ENCODE results near the gene FBXO3.
"Not testable (repeated sequence)": the region's sequence is repeated elsewhere in the genome, so short reads cannot be mapped to it uniquely, and the experiment has no call there.

Gene FBXO3

DNA sequence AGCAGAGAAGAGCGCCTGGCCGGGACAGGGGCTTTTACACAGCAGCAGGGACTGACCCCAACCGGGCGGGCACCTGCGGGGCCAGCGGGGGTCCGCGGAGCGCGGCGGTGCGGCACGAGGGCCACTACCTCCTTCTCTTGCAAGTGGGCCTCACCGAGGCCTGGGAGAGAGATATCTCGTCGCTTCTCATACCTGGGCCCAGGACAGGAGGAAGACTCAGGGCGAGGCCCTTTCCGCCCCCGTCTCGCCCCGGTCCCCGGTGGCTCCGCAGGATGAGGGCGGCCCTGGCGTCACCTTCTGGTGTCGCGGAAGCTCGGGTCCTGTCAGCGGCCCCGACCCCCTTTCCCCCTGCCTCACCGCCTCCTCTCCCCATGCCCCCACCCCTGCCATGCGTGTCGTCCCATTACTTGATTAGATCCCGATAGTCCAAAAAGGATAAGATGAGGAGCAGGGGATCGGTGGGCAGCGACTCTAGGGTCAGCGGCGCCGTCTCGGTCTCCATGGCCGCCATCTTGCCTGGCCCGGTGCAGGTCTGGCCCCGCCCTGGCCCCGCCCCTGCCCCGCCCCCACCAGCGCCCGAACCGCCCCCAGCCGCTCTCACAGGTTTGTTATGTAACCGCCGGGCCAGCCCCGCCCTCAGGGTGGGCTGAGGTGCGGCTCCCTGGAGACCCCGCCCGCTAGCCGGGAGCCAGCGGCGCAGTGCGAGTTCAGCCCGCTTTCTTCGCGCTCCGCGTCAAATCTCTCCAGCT is at the start of gene FBXO3:
TSS of gene FBXO3 (minus strand) at position 534 of the 749 bp plus-strand sequence. CDS start at position 511, 23 bp downstream.
- peak within 1 kb of the TSS; percentile 93 for H3K4me3 ChIP-seq (ENCODE audit: low read depth, low read length)
- DNase-seq (ENCODE audit: low read depth) = peak; percentile 79
- no peak for TF ChIP-seq CTCF (conservative IDR thresholded peaks at IDR 0.05; ENCODE audit: low read depth, low read length)

DNA sequence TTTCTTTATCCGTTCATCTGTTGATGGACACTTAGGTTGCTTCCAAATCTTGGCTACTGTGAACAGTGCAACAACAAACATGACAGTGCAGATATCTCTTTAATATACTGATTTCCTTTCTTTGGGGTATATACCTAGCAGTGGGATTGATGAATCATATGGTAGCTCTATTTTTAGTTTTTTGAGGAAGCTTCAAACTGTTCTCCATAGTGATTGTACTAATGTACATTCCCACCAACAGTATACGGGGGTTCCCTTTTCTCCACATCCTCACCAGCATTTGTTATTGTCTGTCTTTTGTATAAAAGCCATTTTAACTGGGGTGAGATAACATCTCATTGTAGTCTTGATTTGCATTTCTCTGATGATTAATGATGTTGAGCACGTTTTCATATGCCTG is 48.7 kb upstream of the FBXO3 start:
- not testable (repeated sequence) for H3K4me3 ChIP-seq (ENCODE audit: low read depth, low read length); DNase-seq (ENCODE audit: low read depth)

DNA sequence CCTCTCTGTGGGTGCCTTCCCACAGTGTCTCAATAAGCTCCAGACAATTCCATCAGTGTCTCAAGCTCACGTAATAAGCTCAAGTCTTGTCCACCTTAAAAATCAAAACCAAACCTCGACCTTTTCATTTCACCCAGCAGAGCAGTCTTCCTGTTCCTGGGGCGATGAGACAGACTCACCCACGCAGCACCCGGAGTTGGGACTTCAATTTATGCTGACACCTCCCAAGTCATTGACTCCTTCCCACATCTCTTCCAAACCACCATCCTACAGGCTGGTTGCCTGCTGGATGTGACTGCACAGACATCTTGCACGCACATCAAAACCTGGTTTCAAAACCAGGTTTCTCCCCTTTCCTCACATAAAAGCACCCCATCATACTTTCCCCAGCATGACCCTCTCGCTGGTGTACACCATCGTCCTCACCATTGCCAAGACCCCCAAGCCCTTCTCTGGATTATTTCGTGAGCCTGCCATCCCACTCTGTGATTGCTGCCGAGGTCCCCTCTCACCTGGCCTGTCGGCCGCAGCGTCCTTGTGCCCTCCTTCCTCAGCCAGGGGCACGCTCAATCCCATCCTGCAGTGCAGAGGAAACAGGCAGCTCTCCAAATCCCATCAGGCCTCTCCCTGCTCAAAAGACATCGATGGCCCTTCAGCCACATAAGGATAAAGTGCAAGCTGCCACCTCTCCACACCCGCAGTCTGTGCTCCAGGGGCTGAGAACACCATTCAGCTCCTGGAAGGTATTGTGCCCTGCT is 45.1 kb upstream of the FBXO3 start:
- H3K4me3 ChIP-seq (ENCODE audit: low read depth, low read length) = no peak overlapping the region
- TF ChIP-seq CTCF (conservative IDR thresholded peaks at IDR 0.05; ENCODE audit: low read depth, low read length) = no peak
- DNase-seq (ENCODE audit: low read depth) = no peak

GRCh38 chr11:33808228-33808828 is 34.0 kb upstream of the FBXO3 start:
- DNase-seq (ENCODE audit: low read depth) = peak; percentile 89
- peak; percentile 96 for TF ChIP-seq CTCF (conservative IDR thresholded peaks at IDR 0.05; ENCODE audit: low read depth, low read length)
- no peak overlapping the region for H3K4me3 ChIP-seq (ENCODE audit: low read depth, low read length)

GRCh38 chr11:33804471-33804870 is 30.2 kb upstream of the FBXO3 start:
- TF ChIP-seq CTCF (conservative IDR thresholded peaks at IDR 0.05; ENCODE audit: low read depth, low read length) = no peak
- H3K4me3 ChIP-seq (ENCODE audit: low read depth, low read length) = no peak overlapping the region
- DNase-seq (ENCODE audit: low read depth) = no peak

DNA sequence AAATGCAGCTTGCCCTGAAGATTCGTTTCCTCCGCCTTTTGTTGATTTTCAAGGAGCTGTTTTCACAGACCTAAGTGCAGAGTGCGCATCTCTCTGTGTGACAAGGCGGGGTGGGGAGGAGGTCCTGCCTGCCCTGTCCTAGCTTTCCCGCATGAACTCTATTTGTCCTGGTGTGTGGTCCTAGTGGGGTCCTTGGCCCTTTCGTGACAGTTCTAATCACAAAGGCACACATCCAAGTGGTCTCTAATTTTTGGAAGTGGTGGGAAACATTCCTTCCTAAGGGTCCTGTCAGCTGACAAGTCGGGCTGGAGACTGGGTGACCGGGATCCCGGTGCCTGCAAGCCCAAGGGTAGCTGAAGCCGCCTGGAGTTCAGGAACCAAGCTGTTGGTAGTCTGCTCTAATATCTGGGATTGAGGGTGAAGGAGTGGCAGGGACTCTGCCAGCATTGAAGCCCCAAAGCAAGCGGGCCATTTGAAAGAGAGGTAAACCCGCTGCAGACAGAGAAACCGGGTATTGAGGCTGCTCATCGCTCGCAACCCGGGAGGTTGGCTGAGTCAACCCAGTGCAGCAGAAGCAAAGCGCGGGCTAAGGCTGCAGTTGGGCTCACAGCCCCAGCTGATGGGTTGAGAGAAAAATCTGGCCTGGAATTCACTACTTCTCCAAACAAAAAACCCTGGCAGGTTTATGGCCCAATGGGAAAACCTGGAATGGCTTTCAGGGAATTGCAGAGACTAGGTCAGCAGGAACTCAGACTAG is 28.1 kb upstream of the FBXO3 start:
- peak; percentile 90 for DNase-seq (ENCODE audit: low read depth)
- no peak for TF ChIP-seq CTCF (conservative IDR thresholded peaks at IDR 0.05; ENCODE audit: low read depth, low read length)
- H3K4me3 ChIP-seq (ENCODE audit: low read depth, low read length) = peak overlapping the region; percentile 49

- no peak for DNase-seq (ENCODE audit: low read depth)
- TF ChIP-seq CTCF (conservative IDR thresholded peaks at IDR 0.05; ENCODE audit: low read depth, low read length) = no peak
- H3K4me3 ChIP-seq (ENCODE audit: low read depth, low read length) = peak overlapping the region; percentile 49
Measured at GRCh38 chr11:33801821-33802193, 27.5 kb upstream of the FBXO3 start.
